GM12891 (cell line): ENCODE data around the gene FYB2.

Experiments used
- PAX5 ChIP-seq: IDR thresholded peaks from 2 replicates; pipeline ENCODE4 v1.6.1; 2011; ENCODE audit warnings: low read length, moderate library complexity, mild to moderate bottlenecking; ENCODE audit not compliant: insufficient read depth, severe bottlenecking
- POLR2A ChIP-seq: IDR thresholded peaks from 2 replicates; pipeline ENCODE4 v1.6.1; 2011; ENCODE audit warnings: low read depth, low read length, control low read depth
- POLR2AphosphoS5 ChIP-seq: IDR thresholded peaks from 2 replicates; pipeline ENCODE4 v1.6.1; 2011; ENCODE audit warnings: low read depth, low read length, control low read depth
- SPI1 ChIP-seq: IDR thresholded peaks from 2 replicates; pipeline ENCODE4 v1.6.1; 2011; ENCODE audit warnings: low read depth, low read length, control low read depth

GRCh38 chr1:56696663-56697062 lies 122.5 kb downstream of the FYB2 start:
- no peak for TF ChIP-seq POLR2AphosphoS5
- no peak for TF ChIP-seq POLR2A
- no peak for TF ChIP-seq SPI1
- no peak for TF ChIP-seq PAX5
